Measurements from ENCODE around the gene RTP5.

The RTP5 gene

GRCh38 chr2:241876528-241877196, 7.1 kb downstream of the RTP5 start:
- DNase-seq (ENCODE audit: low read depth), result no peak
- no peak for TF ChIP-seq CTCF (conservative IDR thresholded peaks at IDR 0.05; ENCODE audit: low read depth, low read length)

GRCh38 chr2:241877197-241877685, 7.7 kb downstream of the RTP5 start:
- no peak for DNase-seq (ENCODE audit: low read depth)
- H3K4me3 ChIP-seq (ENCODE audit: low read length), result no peak overlapping the region
- no peak for TF ChIP-seq CTCF (conservative IDR thresholded peaks at IDR 0.05; ENCODE audit: low read depth, low read length)

More at GRCh38 chr2:241876528-241877196, 7.1 kb downstream of the RTP5 start:
- no peak overlapping the region for H3K4me3 ChIP-seq (ENCODE audit: low read length)

GRCh38 chr2:241877989-241878970, 8.8 kb downstream of the RTP5 start:
- DNase-seq (ENCODE audit: low read depth), result no peak
- TF ChIP-seq CTCF (conservative IDR thresholded peaks at IDR 0.05; ENCODE audit: low read depth, low read length), result peak; percentile 68
- no peak overlapping the region for H3K4me3 ChIP-seq (ENCODE audit: low read length)

- TF ChIP-seq CTCF (conservative IDR thresholded peaks at IDR 0.05; ENCODE audit: low read depth, low read length), result no peak
- no peak for DNase-seq (ENCODE audit: low read depth)
Observed at GRCh38 chr2:241879326-241879725, 9.8 kb downstream of the RTP5 start.

GRCh38 chr2:241880311-241881073, 11.0 kb downstream of the RTP5 start:
- no peak for DNase-seq (ENCODE audit: low read depth)
- TF ChIP-seq CTCF (conservative IDR thresholded peaks at IDR 0.05; ENCODE audit: low read depth, low read length), result no peak
- peak overlapping the region; percentile 73 for H3K4me3 ChIP-seq (ENCODE audit: low read length)

More at GRCh38 chr2:241879326-241879725, 9.8 kb downstream of the RTP5 start:
- no peak overlapping the region for H3K4me3 ChIP-seq (ENCODE audit: low read length)

- TF ChIP-seq CTCF (conservative IDR thresholded peaks at IDR 0.05; ENCODE audit: low read depth, low read length), result no peak
- DNase-seq (ENCODE audit: low read depth), result no peak
- H3K4me3 ChIP-seq (ENCODE audit: low read length), result peak overlapping the region; percentile 29
Observed at GRCh38 chr2:241882091-241882625, 12.6 kb downstream of the RTP5 start.

Measured in retinal pigment epithelial cell (primary cell).